Hepatocyte (in vitro differentiated cells): ENCODE results near the gene TMEM108. TPM values are rescaled to one million over a fixed set of nuclear protein-coding genes. Genes with fewer than 3 reads are reported as not detected.

Source experiments
- DNase-seq: peaks from one replicate; pipeline ENCODE4 v3.0.0-alpha.2; 2016; ENCODE audit warnings: low spot score
- H2AFZ ChIP-seq: fragments of 200-600 bp; sonication (generic); 2 replicates; pipeline ENCODE4 v1.6.0; 2016; ENCODE audit warnings: antibody characterized with exemption, mild to moderate bottlenecking
- H3K27ac ChIP-seq: fragments of 200-600 bp; sonication (generic); 2 replicates; pipeline ENCODE4 v1.5.1; 2016; ENCODE audit warnings: mild to moderate bottlenecking
- H3K27me3 ChIP-seq: fragments of 200-600 bp; sonication (generic); 2 replicates; pipeline ENCODE4 v1.6.1; 2016
- H3K36me3 ChIP-seq: fragments of 200-600 bp; sonication (generic); replicated peaks from 2 replicates; pipeline ENCODE4 v1.5.1; 2016; ENCODE audit warnings: low read depth; ENCODE audit not compliant: insufficient read depth
- H3K4me1 ChIP-seq: fragments of 200-600 bp; sonication (generic); 2 replicates; pipeline ENCODE4 v1.5.1; 2016; ENCODE audit warnings: mild to moderate bottlenecking, moderate library complexity; ENCODE audit not compliant: insufficient read depth
- H3K4me2 ChIP-seq: fragments of 200-600 bp; sonication (generic); 2 replicates; pipeline ENCODE4 v1.6.0; 2016
- H3K4me3 ChIP-seq: fragments of 200-600 bp; sonication (generic); 2 replicates; pipeline ENCODE4 v1.5.1; 2016; ENCODE audit warnings: mild to moderate bottlenecking
- H3K79me2 ChIP-seq: fragments of 200-600 bp; sonication (generic); 2 replicates; pipeline ENCODE4 v1.6.0; 2017; ENCODE audit warnings: mild to moderate bottlenecking
- H3K9me2 ChIP-seq: fragments of 200-600 bp; sonication (generic); replicated peaks from 2 replicates; pipeline ENCODE4 v1.6.0; 2017; ENCODE audit warnings: mild to moderate bottlenecking; ENCODE audit not compliant: insufficient read depth
- H3K9me3 ChIP-seq: fragments of 200-600 bp; sonication (generic); 2 replicates; pipeline ENCODE4 v1.5.1; 2016; ENCODE audit warnings: low read depth, mild to moderate bottlenecking
- H4K20me1 ChIP-seq: fragments of 200-600 bp; sonication (generic); 2 replicates; pipeline ENCODE4 v1.6.0; 2016; ENCODE audit warnings: mild to moderate bottlenecking; ENCODE audit not compliant: insufficient read depth, poor library complexity, severe bottlenecking
- CTCF ChIP-seq: fragments of 200-600 bp; sonication (generic); IDR thresholded peaks from 2 replicates; pipeline ENCODE4 v1.5.1; 2016; ENCODE audit warnings: antibody characterized with exemption, mild to moderate bottlenecking; ENCODE audit not compliant: poor library complexity
- EZH2 ChIP-seq: fragments of 200-600 bp; sonication (generic); IDR thresholded peaks from 2 replicates; pipeline ENCODE4 v1.6.1; 2016; ENCODE audit warnings: antibody characterized with exemption, mild to moderate bottlenecking, borderline replicate concordance
- EZH2phosphoT487 ChIP-seq: fragments of 200-600 bp; sonication (generic); IDR thresholded peaks from one replicate; pipeline ENCODE4 v1.6.1; 2018; ENCODE audit warnings: antibody characterized with exemption, mild to moderate bottlenecking, low read depth, moderate library complexity; ENCODE audit not compliant: unreplicated experiment, severe bottlenecking
- WGBS: methylation state at CpG from one replicate; pipeline ENCODE4 v1.1.6; 2016; ENCODE audit warnings: low lambda C conversion rate; ENCODE audit errors: missing lambda C conversion rate; 5-methylcytosine and 5-hydroxymethylcytosine counted together
- polyA plus RNA-seq: library from polyadenylated mRNA; unstranded; fragments of >200 nt; fragmentation: Nextera tagmentation; extraction: Ambion mirVana; gene quantifications from 2 replicates; pipeline ENCODE4 v1.2.1, GENCODE V29; 2016
- total RNA-seq: library from RNA; depleted of rRNA; stranded (reverse); fragments of >200 nt; gene quantifications from 2 replicates; pipeline ENCODE4 v1.2.3, GENCODE V29; 2014

Gene TMEM108
- total and polyA plus RNA-seq, 2 experiments from 2014 or later: 0.53 to 6.5 TPM

GRCh38 chr3:133300102-133300501 lies 261.9 kb downstream of the TMEM108 start:
- Histone ChIP-seq H3K36me3 (no peaks in the 10 kb centered on the region), H3K27me3 (no peaks in the 10 kb centered on the region), H3K9me3 (no peaks in the 10 kb centered on the region), H4K20me1 (no peaks in the 10 kb centered on the region), H3K79me2 (no peaks in the 10 kb centered on the region), H3K4me2 (no peak overlapping the region), H3K9me2 (no peaks in the 10 kb centered on the region), H2AFZ (no peak overlapping the region), H3K4me1 (peaks cover 5% of the 10 kb centered on the region), H3K27ac (no peak overlapping the region), H3K4me3 (no peak overlapping the region)
- no peak for DNase-seq
- WGBS: 64% methylated on average over 4 of the region's 4 CpGs
- TF ChIP-seq EZH2 (no peak), EZH2phosphoT487 (no peak), CTCF (no peak)

- H3K4me3 ChIP-seq: no peak overlapping the region
- H3K27me3 ChIP-seq: no peaks in the 10 kb centered on the region
- H3K27ac ChIP-seq: no peak overlapping the region
- peaks cover 5% of the 10 kb centered on the region for H3K4me1 ChIP-seq
- H3K9me3 ChIP-seq: no peaks in the 10 kb centered on the region
- no peak overlapping the region for H3K4me2 ChIP-seq
- TF ChIP-seq EZH2 (no peak), CTCF (no peak), EZH2phosphoT487 (no peak)
- H4K20me1 ChIP-seq: no peaks in the 10 kb centered on the region
- no peak for DNase-seq
- no peak overlapping the region for H2AFZ ChIP-seq
- WGBS: 62% methylated on average over 3 of the region's 3 CpGs
- H3K9me2 ChIP-seq: no peaks in the 10 kb centered on the region
- no peaks in the 10 kb centered on the region for H3K36me3 ChIP-seq
- H3K79me2 ChIP-seq: no peaks in the 10 kb centered on the region
Measured at GRCh38 chr3:133301194-133301593, 263.0 kb downstream of the TMEM108 start.

GRCh38 chr3:133301731-133302130 lies 263.5 kb downstream of the TMEM108 start:
- no peak overlapping the region for H3K4me3 ChIP-seq
- no peaks in the 10 kb centered on the region for H3K9me2 ChIP-seq
- no peak for DNase-seq
- no peaks in the 10 kb centered on the region for H4K20me1 ChIP-seq
- no peaks in the 10 kb centered on the region for H3K79me2 ChIP-seq
- no peaks in the 10 kb centered on the region for H3K27me3 ChIP-seq
- H3K4me1 ChIP-seq: peaks cover 5% of the 10 kb centered on the region
- H3K9me3 ChIP-seq: no peaks in the 10 kb centered on the region
- TF ChIP-seq EZH2phosphoT487 (no peak), EZH2 (no peak), CTCF (no peak)
- H3K27ac ChIP-seq: no peak overlapping the region
- H3K4me2 ChIP-seq: no peak overlapping the region
- H3K36me3 ChIP-seq: no peaks in the 10 kb centered on the region
- H2AFZ ChIP-seq: no peak overlapping the region

- Histone ChIP-seq H3K9me3 (no peaks in the 10 kb centered on the region), H4K20me1 (no peaks in the 10 kb centered on the region), H3K4me2 (no peak overlapping the region), H2AFZ (no peak overlapping the region), H3K9me2 (no peaks in the 10 kb centered on the region), H3K4me1 (peaks cover 5% of the 10 kb centered on the region), H3K79me2 (no peaks in the 10 kb centered on the region), H3K27me3 (no peaks in the 10 kb centered on the region), H3K36me3 (no peaks in the 10 kb centered on the region), H3K27ac (no peak overlapping the region), H3K4me3 (no peak overlapping the region)
- WGBS: 88% methylated on average over 1 of the region's 1 CpG
- DNase-seq: no peak
- TF ChIP-seq EZH2 (no peak), CTCF (no peak), EZH2phosphoT487 (no peak)
Measured at GRCh38 chr3:133303430-133303829, 265.2 kb downstream of the TMEM108 start.
